ENCODE measurements around the gene MFRP. TPM values are rescaled to one million over a fixed set of nuclear protein-coding genes. Genes with fewer than 3 reads are reported as not detected.

MFRP gene
- total RNA-seq, 1 donor from 2014 or later = 2.9 TPM

- peak; percentile 90 for DNase-seq (ENCODE audit: low spot score)
Measured at GRCh38 chr11:119338318-119338890, 8.1 kb downstream of the MFRP start.

GRCh38 chr11:119337581-119338317 is 8.8 kb downstream of the MFRP start:
- DNase-seq (ENCODE audit: low spot score) = no peak

GRCh38 chr11:119336744-119337469 is 9.6 kb downstream of the MFRP start:
- no peak for DNase-seq (ENCODE audit: low spot score)

GRCh38 chr11:119335655-119336543 is 10.6 kb downstream of the MFRP start:
- DNase-seq (ENCODE audit: low spot score) = no peak

GRCh38 chr11:119335091-119335654 is 11.3 kb downstream of the MFRP start:
- DNase-seq (ENCODE audit: low spot score) = no peak

- DNase-seq (ENCODE audit: low spot score) = peak; percentile 99
Measured at GRCh38 chr11:119334174-119334930, 12.2 kb downstream of the MFRP start, which contains the start of gene RNF26. Gene RNF26, plus strand, starts transcription at chr11:119334527. Its CDS starts 596 bp downstream, at chr11:119335123.

- no peak for DNase-seq (ENCODE audit: low spot score)
Measured at GRCh38 chr11:119332111-119332765, 14.3 kb downstream of the MFRP start.

- DNase-seq (ENCODE audit: low spot score) = no peak
Measured at GRCh38 chr11:119330237-119330636, 16.3 kb downstream of the MFRP start.

GRCh38 chr11:119329320-119329719 is 17.2 kb downstream of the MFRP start:
- DNase-seq (ENCODE audit: low spot score) = no peak

- no peak for DNase-seq (ENCODE audit: low spot score)
Measured at GRCh38 chr11:119324189-119324588, 22.3 kb downstream of the MFRP start.

GRCh38 chr11:119323532-119324033 is 22.9 kb downstream of the MFRP start:
- peak; percentile 82 for DNase-seq (ENCODE audit: low spot score)

- no peak for DNase-seq (ENCODE audit: low spot score)
Measured at GRCh38 chr11:119322921-119323531, 23.5 kb downstream of the MFRP start.

GRCh38 chr11:119322360-119322739 is 24.2 kb downstream of the MFRP start:
- no peak for DNase-seq (ENCODE audit: low spot score)

- DNase-seq (ENCODE audit: low spot score) = peak; percentile 83
Measured at GRCh38 chr11:119320776-119321524, 25.6 kb downstream of the MFRP start.

GRCh38 chr11:119320240-119320775 is 26.2 kb downstream of the MFRP start:
- peak; percentile 72 for DNase-seq (ENCODE audit: low spot score)

GRCh38 chr11:119319700-119320239 is 26.7 kb downstream of the MFRP start:
- DNase-seq (ENCODE audit: low spot score) = peak; percentile 35

GRCh38 chr11:119319136-119319699 is 27.3 kb downstream of the MFRP start:
- DNase-seq (ENCODE audit: low spot score) = no peak
